Astrocyte (in vitro differentiated cells and primary cell): ENCODE results near the gene PCBP3.

Experiments
- EZH2 ChIP-seq: IDR thresholded peaks from 2 replicates; pipeline ENCODE4 v1.6.1; 2012; ENCODE audit warnings: mild to moderate bottlenecking, low read length, inconsistent platforms; ENCODE audit not compliant: insufficient read depth
- TF ChIP-seq, protein P1 (sequence below): IDR thresholded peaks from 2 replicates; pipeline ENCODE4 v1.5.1; 2011; ENCODE audit warnings: low read depth, mild to moderate bottlenecking, inconsistent platforms, low read length, moderate library complexity; ENCODE audit not compliant: insufficient read depth

DNA sequence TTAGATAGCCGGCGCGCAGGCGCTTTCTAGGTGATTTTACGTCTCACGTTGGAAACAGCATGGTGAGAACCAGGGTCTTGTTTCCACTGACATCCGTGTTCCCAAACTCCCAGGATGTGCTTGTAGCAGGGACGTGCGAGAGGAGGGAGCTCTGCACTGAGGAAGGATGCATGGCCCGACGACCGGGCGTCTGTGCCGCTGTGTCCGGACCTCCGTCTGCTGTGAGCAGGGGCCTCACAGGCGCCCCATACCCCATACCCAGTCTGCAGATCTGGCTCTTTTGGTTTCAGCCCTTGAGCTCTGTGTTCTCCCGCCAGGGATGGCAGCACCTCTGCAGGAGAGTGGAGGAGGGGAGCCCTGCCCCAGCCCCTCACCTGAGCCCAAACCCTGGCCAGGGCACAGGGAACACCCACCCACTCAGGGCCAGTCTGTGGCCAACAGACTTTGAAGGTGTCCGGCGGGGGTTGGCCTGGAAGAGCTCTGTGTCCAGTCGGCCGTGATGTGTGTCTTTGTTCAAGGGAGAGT lies 270.9 kb downstream of the PCBP3 start:
- TF ChIP-seq, protein P1, sequence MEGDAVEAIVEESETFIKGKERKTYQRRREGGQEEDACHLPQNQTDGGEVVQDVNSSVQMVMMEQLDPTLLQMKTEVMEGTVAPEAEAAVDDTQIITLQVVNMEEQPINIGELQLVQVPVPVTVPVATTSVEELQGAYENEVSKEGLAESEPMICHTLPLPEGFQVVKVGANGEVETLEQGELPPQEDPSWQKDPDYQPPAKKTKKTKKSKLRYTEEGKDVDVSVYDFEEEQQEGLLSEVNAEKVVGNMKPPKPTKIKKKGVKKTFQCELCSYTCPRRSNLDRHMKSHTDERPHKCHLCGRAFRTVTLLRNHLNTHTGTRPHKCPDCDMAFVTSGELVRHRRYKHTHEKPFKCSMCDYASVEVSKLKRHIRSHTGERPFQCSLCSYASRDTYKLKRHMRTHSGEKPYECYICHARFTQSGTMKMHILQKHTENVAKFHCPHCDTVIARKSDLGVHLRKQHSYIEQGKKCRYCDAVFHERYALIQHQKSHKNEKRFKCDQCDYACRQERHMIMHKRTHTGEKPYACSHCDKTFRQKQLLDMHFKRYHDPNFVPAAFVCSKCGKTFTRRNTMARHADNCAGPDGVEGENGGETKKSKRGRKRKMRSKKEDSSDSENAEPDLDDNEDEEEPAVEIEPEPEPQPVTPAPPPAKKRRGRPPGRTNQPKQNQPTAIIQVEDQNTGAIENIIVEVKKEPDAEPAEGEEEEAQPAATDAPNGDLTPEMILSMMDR: no peak
- TF ChIP-seq EZH2: no peak
